ENCODE measurements around the gene SASH1.

SASH1 gene

DNA sequence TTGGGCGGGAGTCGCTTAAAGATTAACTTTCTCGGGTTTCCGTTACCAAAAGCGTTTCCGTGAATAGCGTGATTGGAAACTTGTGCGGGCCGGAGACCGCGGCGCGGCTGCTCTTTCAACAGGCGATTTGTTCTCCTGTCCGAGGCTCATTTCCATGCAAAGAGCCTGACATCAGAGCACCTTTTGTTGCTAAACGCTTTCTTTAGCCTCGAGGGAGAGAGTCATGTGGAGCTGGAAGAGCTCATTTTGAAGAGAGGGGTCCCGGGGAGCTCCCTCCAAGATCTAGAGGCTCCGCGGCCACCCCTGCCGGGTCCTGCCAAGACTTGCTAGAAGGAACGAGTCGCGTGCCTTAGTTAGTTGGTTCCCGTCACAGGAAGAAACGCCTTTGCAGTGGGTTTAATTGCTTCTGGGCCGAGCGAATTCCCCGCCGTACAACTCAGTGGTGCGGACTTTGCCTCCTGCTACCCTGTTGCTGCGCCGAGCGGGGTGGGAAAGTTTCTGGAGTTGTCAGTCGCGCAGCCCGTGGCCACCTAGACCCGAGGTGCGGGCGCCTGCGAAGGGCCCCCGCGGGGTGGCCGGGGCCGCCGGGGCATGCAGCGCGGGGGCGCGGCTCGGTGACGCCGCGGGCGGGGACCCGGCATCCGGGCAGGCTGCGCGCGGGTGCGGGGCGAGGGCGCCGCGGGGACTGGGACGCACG is at the start of gene SASH1:
Gene SASH1 (plus strand): TSS at position 489 of the 697 bp plus-strand sequence. CDS start 230 bp downstream, outside the sequence.
- DNase-seq (ENCODE audit: low read depth, low spot score), result peak; percentile 88

DNA sequence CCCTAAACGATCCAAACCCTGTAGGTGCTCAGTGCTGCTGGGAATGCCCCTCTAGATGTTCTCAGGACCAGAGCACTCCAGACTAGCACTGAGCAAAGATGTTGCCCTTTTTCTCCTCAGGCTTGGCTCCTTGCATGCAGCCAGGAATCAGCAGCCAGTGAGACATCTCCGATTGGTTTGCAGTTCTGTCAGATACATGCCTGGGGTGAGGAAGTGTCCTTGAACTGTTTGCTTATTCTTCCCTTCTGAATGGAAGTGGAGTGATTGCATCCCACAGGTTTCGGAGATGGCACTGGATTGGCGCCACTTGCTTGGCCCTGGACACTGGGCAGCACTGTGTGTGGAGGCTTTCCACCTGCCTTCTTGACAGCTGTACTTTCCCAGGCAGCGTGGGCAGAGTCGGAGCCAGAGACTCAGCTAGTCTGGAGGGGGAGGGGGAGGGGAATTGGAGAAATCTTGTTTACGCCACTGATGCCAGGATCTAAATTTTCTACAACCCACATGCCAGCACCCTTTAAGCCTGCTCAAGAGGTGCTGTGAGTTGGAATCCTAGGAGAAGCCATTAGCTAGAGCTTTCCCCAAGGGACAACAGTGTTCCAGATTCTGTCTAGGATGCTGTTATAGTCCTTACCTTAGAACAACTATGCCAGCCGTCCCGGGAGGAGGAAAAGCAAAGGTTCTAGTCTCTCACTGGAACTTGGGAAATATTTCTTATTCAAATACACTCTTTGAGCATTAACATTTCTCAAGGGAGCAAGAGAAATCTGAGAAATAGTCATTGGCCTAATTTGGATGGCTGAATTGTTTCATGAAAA is 49.2 kb upstream of the SASH1 start:
- DNase-seq (ENCODE audit: low read depth, low spot score), result no peak

DNA sequence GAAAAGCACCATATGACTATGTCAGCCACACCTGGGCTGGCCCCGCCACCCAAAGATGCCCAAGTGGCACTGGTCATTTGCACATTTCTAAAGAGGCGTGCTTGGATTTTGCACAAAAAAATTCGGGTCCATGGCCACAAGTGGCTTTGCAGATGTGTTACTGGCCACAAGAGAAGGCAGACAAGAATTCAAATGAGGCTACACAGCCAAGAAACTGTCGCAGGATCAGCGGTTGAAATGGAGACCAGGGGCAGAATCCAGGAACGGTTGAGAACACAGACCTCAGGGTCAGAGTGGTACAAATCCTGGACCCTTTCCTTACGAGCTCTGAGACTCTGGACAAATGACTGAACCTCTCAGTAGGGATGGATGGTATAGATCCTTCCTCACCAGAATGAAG is 48.6 kb upstream of the SASH1 start:
- no peak for DNase-seq (ENCODE audit: low read depth, low spot score)

DNA sequence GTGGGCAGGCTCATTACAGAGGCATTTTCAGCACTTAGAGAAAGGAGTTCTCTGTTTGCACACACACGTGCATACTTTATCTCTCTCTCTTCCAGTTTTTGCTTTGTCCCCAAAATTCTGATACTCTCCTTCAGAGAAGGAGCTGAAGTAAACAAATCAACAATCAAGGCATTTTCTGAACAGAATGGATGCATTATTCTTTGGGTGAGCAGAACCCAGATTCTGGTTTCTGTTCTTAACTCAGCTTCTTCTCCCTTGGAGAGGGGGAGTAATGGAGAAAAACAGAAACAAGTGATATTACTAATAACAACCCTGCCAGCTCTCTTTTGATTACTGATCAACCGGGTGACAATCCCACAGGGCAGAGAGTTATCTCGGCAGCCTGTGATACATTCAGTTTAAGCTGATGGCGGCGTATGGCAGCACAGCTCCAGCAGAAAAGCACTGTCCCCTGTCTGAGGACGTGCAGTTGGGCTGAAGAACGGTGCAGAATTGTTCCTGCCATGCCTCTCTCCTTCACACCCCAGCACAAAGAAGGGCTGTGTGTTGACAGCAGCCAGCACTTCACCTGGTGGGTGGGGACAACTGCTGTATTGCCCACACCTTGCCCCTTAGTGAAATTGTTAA is 47.3 kb upstream of the SASH1 start:
- no peak for DNase-seq (ENCODE audit: low read depth, low spot score)

DNA sequence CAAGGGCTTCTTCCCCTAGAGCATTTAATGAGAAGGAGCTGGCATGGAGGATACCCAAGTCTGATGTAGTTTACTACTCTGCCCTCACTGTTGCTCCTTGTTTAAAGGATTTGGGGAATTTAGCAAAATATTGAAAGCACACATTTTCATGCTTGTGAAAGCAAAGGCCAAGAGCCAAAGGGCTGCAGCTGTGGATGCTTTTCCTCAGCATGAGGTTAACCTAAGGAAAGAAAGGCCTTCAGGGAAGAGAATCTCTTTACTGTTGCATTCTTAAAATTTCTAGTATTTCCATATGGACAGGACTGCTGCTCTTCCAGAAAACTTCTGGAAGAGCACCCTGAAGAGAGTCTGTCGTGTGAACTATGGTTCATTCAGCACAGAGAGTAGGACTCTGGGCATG is 45.9 kb upstream of the SASH1 start:
- no peak for DNase-seq (ENCODE audit: low read depth, low spot score)

DNA sequence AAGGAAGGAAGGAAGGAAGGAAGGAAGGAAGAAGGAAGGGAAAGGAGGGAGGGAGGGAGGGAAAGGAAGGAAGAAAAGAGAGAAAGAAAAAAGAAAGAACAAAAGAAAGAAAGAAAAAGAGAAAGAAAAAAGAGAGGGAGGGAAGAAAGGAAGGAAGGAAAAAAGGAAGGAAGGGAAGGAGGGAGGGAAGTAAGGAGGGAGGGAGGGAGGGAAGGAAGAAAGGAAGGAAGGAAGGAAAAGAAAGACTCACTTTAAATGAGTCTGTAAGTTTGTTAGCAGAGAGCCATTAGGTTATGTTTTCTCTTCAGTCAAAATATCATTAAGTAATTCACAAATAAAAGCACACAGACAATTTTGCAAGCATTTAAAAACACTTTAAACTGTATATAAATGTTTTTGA is 44.0 kb upstream of the SASH1 start:
- no peak for DNase-seq (ENCODE audit: low read depth, low spot score)

DNA sequence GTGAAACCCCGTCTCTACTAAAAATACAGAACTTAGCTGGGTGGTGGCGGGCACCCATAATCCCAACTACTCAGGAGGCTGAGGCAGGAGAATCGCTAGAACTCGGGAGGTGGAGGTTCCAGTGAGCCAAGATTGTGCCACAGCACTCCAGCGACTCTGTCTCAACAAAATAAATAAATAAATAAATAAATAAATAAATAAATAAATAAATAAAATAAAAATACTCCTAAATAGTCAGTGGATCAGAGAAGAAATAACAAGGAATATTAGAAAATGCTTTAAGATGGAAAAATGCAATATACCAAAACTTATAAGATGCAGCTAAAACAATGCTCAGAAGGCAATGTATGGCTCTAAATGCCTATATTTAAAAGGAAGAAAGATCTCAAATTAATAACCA is 39.0 kb upstream of the SASH1 start:
- DNase-seq (ENCODE audit: low read depth, low spot score), result no peak

DNA sequence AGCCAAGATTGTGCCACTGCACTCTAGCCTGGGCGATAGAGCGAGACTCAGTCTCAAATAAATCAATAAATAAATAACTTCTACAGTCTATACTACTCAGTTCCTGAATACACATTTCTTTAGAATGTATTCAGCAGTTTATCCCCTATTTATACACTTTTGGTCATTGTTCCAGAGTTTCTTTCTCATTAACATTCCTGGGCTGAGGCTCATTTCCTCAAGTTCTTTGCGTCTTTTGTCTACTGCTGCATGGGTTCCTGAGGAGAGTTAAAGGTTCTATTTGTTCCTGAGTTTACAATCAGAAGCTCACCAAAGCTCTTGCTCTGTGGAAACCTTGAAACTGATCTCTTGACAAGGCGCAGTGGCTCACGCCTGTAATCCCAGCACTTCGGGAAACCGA is 37.7 kb upstream of the SASH1 start:
- DNase-seq (ENCODE audit: low read depth, low spot score), result no peak

DNA sequence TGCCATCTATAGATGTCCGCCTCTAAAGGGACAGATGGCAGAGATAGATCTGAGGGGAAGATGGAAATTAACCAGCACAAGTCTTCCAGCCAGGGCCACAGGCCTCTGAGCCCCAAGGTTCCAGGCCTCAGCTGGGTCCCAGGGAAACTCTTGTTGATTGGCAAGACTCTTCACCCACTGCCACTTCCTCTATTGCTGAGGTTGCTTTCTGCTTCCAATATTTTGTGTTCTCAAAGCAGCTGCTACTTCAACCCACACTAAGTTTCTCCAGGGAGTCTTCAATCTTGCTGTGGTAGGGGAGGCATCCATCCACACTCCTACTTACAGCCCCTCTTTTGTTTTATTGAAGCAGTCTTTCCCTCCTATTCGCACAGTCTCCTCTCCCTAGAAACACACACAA is 36.4 kb upstream of the SASH1 start:
- no peak for DNase-seq (ENCODE audit: low read depth, low spot score)

DNA sequence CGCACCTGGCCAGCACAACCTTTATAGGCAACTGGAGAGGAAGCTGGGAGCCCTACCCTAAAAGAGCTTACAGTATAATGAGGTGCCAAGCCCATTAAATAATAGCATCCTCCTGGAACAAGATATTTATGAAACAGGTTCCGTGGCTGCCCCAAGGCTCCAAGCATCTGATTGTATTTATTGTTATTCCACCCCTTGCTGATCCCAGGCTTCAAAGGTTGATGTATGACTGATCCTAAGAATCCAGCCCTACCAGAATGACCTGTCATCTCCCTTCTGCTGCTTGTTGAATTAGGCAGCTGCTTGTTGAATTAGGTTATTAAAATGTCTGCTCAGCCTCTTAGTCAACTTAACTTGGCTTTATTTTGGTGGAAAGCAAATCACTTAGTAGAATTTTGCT is 35.2 kb upstream of the SASH1 start:
- DNase-seq (ENCODE audit: low read depth, low spot score), result no peak

DNA sequence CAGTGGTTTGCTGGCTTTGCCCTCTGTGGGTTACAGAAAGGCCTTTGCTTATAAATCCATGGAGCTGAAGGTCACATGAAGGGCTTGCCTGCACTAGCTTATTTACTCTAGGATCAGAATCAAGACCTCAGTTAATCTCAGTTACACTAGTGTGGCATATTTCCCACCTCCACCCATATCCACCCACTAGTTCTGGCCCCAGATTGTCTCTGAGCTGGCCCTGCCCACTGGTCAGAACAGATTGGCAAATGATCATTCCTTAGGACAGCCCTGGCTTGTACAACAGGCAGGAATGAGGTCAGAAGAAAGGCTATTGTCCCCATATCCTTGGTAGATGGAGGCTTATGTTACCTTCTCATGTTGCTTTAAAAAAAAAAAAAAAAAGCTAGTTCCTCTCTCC is 33.3 kb upstream of the SASH1 start:
- DNase-seq (ENCODE audit: low read depth, low spot score), result no peak

DNA sequence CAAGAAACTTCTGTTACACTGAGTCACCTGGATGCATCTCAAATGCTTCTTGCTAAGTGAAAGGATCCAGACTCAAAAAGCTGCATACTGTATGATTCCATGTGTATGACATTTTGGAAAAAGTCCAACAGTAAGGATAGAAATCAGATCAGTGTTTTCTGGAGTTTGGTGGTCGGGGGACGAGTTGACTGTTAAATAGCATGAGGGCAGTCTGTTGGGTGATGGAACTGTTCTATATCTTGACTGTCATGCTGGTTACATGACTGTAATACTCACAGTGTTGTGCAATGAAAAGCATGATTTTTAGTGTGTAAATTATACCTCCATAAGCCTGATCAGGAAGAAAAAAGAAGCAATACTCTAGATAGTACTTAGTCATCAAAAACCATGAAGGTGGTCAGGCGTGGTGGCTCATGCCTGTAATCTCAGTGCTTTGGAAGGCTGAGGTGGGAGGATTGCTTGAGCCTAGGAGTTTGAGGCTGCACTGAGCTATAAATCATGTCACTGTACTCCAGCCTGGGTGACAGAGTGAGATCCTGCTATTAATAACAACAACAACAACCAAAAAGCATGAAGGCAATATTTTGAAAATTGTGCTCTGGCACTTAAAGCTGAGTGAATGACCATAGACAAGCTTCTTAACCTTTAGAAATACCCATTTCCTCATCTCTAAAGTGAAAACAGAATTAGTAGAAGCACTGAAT is 30.5 kb upstream of the SASH1 start:
- no peak for DNase-seq (ENCODE audit: low read depth, low spot score)

DNA sequence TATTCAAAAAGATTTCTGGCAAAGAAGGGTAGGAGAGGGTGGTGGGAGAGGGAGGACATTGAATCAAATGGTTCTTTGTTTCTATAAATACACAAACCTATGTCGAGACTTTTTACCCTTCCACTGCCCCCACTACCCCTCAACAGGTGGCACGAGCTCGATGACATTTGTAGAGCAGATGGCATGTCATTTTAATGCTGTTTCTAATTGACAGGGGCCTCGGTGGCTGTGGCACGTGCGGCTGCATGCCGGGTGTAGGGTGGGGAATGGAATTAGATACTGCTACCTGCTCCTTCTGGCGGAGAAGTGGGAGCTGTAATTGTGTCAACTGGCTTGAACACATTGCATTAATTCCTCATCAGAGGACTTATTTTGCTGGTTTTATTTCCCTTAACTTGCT is 29.1 kb upstream of the SASH1 start:
- DNase-seq (ENCODE audit: low read depth, low spot score), result no peak

DNA sequence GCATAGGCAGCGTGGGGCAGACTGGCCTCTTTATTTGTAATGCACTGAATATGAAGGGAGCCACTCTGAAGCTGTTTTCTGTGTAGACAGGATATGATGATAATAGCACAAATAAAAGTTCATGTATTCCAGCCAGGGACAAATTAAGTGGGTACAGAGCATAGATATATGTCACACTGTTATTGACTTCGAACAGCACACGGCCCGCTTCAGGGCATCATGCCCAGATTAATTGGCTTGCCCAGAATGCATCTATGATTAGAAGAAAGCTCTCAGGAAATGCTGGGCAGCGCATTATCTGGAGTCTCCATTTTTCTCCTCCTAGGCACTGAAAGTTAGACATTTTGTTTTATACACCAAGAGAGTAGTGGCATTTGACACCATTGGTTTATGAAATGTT is 26.3 kb upstream of the SASH1 start:
- no peak for DNase-seq (ENCODE audit: low read depth, low spot score)

DNA sequence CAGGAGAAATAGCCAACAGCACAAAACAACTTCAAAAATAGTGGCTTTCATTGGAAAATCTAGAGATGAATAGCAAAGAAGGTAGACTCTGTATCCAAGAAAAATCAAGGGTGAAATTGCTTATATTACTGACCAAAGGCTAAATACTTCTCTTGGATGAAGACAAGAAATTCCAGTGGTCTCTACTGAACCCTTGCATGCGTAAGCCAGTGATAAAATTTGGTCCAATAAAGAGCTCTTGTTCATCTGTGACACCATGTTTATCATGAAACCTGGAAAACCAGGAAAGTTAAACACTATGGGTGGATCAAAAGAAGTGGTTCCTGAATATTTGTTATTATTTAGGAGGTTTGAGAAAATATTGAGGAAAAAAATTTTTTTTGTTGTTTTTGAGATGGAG is 25.6 kb upstream of the SASH1 start:
- DNase-seq (ENCODE audit: low read depth, low spot score), result no peak

DNA sequence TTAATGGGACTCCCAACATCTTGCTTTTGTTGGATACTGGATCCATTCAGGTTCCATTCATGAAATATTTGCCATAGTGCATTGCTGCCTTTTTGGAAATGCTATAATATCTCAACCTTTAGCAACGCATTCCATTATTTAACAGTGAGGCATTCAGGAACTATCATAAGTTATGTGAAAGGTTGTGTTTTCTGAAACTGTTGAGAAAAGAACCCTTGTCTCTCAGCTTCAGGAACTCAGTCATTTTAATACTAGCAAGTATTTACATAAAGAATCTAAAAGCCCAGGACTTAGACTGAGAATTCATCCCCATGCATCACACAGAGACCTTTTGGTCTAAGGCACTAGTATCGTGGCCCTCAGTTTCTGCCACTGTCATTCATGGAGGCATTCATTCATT is 24.9 kb upstream of the SASH1 start:
- no peak for DNase-seq (ENCODE audit: low read depth, low spot score)

DNA sequence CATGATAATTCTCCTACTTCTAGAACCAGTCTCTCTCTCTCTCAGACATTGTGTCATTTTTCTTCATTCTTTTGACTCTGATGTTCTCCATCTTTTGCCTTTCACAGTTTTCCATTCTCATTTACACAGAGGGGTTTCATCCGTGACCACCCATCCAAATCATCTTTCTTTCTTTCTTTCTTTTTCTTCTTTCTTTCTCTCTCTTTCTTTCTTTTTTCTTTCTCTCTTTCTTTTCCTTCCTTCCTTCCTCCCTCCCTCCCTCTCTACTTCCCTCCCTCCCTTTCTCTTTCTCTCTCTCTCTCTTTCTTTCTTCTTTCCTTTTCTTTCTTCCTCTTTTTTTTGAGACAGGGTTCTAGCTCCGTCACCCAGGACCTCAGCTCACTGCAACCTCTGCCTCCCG is 19.9 kb upstream of the SASH1 start:
- DNase-seq (ENCODE audit: low read depth, low spot score), result no peak

DNA sequence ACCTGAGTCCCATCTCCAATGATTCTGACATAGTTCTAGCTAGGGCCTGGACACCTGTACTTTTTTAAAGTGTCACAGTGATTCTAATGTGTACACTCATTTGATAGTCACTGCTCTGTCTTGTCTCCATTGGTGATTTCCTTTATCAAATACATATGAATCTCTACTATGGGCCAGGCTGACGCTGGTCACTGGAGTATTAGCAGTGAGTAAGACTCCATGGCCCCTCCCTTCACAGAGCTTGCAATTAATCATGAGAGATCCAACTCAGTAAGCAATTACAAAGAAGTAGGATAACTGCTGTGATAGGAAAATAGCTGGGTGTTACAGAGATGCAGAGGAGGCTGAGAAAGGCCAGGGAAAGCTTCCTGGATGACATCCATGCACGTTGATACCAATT is 19.3 kb upstream of the SASH1 start:
- no peak for DNase-seq (ENCODE audit: low read depth, low spot score)

DNA sequence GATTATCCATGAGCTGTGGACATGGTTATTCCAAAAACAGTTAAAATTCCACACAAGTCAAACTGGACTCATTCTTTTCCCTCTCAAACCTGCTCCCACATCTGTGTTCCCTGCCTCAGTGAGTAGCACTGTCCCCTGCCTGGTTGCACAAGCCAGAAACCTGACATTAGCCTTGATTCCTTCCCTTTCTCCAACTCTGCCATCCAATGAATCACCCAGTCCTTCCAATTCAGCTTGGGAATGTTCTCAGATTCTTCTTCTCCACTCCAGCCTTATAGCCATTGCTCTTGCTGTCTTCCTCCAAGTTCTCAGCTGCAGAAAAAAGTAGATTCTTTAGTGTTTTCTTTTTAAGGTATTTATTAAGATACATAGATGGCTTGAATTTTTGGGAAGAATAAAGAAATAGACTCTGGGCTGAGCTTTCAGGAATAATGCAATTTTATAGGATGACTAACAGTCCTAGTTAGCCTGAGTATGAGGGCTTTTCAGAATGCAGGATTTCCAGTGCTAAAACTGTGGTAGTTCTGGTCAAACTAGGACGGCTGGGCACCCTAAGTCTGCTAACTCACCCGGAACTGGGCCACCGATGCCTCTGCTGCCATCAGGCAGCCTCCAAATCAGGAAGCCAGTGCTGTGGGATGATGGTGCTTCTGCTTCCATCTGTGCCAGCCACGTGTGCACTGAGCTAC is 18.2 kb upstream of the SASH1 start:
- no peak for DNase-seq (ENCODE audit: low read depth, low spot score)

DNA sequence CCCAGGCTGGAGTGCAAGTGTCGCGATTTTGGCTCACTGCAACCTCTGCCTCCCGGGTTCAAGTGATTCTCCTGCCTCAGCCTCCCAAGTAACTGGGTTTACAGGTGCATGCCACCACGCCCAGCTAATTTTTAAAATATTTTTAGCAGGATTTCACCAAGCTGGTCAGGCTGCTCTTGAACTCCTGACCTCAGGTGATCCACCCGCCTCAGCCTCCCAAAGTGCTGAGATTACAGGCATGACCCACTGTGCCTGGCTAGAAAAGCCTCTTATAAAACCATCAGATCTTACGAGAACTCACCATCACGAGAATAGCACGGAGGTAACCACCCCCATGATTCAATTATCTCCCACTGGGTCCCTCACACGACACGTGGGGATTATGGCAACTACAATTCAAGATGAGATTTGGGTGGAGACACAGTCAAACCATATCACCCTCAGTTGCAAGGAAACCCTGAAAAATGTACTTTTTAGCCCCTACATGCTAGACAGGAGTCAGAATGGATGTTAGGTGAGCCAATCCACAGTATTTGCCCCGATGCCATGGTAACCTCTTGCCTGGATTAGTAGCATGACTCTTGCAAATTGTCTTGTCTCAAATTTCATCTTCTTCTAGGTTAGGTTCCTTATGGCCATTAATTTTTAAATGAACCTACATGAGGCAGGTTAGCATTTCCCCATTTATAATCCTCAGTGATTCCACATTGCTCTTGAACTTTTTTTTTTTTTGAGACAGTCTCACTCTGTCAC is 17.1 kb upstream of the SASH1 start:
- no peak for DNase-seq (ENCODE audit: low read depth, low spot score)

All from iPS DF 19.7 (cell line).